Large intestine (tissue), 3 donors: ENCODE data around the gene SCUBE1. TPM values are rescaled to one million over a fixed set of nuclear protein-coding genes. Genes with fewer than 3 reads are reported as not detected.

Source experiments
- DNase-seq, 2 donors: peaks; one replicate each; pipeline versions ENCODE4 v3.0.0 to v3.0.0-alpha.2; 2013
- H3K27ac ChIP-seq: one replicate; pipeline ENCODE4 v1.5.1; 2013; ENCODE audit warnings: low read length
- H3K27me3 ChIP-seq: 2 replicates; pipeline ENCODE4 v1.6.1; 2013; ENCODE audit warnings: low read length; ENCODE audit not compliant: control insufficient read depth, insufficient read depth
- H3K36me3 ChIP-seq: 2 replicates; pipeline ENCODE4 v1.6.1; 2013; ENCODE audit warnings: low read length; ENCODE audit not compliant: control insufficient read depth, insufficient read depth
- H3K4me1 ChIP-seq: one replicate; pipeline ENCODE4 v1.6.1; 2013; ENCODE audit warnings: low read length; ENCODE audit not compliant: control insufficient read depth, insufficient read depth
- H3K4me3 ChIP-seq: one replicate; pipeline ENCODE4 v1.5.1; 2013; ENCODE audit warnings: low read length
- H3K9me3 ChIP-seq: one replicate; pipeline ENCODE4 v1.6.1; 2013; ENCODE audit warnings: mild to moderate bottlenecking, low read depth, low read length, moderate library complexity; ENCODE audit not compliant: control insufficient read depth
- WGBS: methylation state at CpG from one replicate; pipeline ENCODE4 v1.1.5; 2013; ENCODE audit warnings: low lambda C conversion rate; ENCODE audit not compliant: insufficient coverage; 5-methylcytosine and 5-hydroxymethylcytosine counted together
- polyA plus RNA-seq: library from polyadenylated mRNA; unstranded; fragments of 120-200 nt; gene quantifications from one replicate; pipeline ENCODE4 v1.2.1, GENCODE V29; 2013

SCUBE1 gene
- polyA plus RNA-seq, 1 donor: 4.4 TPM

DNA sequence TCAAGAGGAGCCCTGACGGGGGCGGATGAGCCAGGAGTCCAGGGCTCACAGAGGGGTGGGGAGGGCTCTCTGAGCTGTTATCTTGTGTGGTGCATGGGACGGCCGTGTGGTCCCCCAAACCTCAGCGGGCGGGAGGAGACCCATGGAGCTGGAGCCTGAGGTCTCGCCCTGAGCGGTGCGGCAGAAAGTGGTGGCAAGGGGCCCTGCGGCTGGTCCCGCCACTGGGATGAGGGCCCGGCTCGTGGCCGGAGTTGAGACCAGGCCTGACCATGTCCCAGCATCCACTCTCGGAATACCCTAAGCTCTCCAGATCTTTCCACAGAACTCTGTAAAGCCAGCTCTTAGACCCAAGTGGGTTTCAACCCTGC is 133.7 kb downstream of the SCUBE1 start:
- no peak overlapping the region for H3K27ac ChIP-seq
- H3K4me1 ChIP-seq: no peaks in the 10 kb centered on the region
- H3K4me3 ChIP-seq: no peak overlapping the region
- no peaks in the 10 kb centered on the region for H3K36me3 ChIP-seq
- H3K9me3 ChIP-seq: no peaks in the 10 kb centered on the region
- no peak for DNase-seq
- peaks cover 4% of the 10 kb centered on the region for H3K27me3 ChIP-seq
- no CpG with 5 or more reads among the region's 15 CpGs for WGBS

DNA sequence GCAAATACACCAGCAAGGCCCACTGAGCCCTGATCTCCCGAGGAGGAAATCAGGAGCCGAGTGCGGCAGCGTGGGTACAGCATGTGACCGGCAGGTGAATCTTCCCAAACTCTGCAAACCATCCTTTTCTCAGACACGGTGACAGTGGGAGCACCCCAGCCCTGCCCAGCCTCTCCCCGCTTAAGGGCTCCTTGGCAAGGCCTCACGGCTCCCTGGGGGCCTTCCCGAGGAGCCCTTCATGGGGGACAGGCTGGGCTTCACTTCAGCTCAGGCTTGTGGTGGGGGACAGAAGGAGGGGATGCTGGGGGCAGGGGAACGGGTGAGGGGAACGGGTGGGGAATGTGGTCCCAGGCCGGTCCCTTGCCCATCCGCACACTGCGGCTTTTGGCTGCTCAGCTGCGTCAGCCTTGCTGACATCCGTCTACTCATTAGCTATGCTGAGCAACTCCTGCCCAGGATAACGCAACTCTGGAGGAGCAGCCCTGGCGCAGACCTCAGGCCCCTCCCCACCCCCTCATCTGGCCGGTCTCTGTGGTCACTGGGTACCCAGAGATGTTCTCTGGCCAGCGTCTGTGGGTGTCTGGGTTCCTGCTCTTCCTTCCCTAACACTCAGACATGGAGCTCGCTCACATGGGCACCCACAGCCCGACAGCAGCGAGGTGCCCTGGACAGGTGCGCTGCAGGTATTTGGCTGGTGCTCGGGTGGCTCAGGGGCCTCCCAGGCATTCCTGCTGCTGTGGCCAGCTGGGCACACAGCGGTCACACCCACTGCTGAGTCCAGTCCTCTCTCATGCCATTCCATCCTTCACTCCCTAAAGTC is 134.3 kb downstream of the SCUBE1 start:
- WGBS: no CpG with 5 or more reads among the region's 26 CpGs
- Histone ChIP-seq H3K27me3 (peaks cover 4% of the 10 kb centered on the region), H3K4me3 (no peak overlapping the region), H3K4me1 (no peaks in the 10 kb centered on the region), H3K27ac (no peak overlapping the region), H3K9me3 (no peaks in the 10 kb centered on the region), H3K36me3 (no peaks in the 10 kb centered on the region)
- no peak for DNase-seq

DNA sequence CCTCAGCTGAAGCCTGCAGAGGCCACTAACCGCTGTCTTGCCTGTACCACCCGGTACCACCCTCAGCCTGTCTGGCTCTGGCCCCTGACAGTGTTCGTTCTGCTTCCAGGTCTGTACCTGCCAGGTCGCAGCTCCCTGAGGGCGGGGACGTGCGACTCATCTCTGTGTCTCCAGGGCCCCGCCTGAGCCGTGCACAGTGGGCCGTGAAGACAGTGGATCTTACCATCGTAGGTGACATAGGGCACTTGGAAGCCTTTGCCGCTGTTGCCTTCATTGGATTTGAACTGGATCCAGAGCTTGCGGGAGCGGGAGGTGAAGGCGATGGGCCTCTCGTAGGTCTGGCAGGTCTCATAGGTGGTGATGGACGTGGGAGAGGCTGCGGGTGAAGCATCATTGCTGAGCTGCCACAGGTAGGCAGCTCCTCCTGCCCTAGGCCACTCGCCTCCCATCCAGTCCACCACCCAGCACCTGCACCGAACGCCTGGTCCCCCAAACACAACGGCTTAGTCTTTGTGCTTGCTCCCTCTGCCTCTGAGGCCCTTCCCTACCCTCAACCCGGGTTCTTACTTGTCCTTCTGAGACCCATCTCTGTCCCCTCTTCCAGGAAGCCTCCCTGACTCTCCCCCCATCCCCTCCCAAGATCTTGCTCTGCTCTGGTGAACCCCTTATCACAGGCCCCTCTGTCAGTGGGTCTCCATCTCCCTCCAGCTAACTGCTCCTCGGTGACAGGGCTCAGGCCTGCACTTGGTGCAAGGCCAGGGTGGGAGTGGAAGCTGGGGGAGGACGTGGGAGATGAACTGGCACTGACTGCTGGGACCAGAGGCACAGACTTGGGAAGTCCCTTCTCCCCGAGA is 135.1 kb downstream of the SCUBE1 start:
- H3K27me3 ChIP-seq: peaks cover 1% of the 10 kb centered on the region
- no peaks in the 10 kb centered on the region for H3K9me3 ChIP-seq
- no peak for DNase-seq
- no peaks in the 10 kb centered on the region for H3K36me3 ChIP-seq
- WGBS: no CpG with 5 or more reads among the region's 26 CpGs
- no peak overlapping the region for H3K4me3 ChIP-seq
- no peak overlapping the region for H3K27ac ChIP-seq
- no peaks in the 10 kb centered on the region for H3K4me1 ChIP-seq

DNA sequence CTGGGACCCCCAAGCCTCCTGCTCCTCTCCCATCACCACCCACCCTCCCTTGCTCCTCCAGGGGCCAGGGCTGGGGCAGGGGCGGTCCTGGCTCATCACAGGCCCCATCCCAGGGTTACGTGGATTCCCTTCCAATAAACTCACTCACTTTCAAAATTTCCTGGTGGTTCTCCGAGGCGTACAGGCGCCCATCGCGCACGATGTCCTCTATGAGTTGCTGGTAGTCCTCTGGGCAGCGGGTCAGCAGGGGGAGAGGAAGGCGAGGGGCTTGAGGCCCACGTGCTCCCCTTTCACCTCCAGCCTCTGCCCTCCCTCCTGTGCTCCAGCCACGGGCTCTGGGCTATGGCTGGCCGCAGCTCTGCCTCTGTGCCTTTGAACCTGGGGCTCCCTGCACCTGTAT is 135.8 kb downstream of the SCUBE1 start:
- H3K27me3 ChIP-seq: no peaks in the 10 kb centered on the region
- no peaks in the 10 kb centered on the region for H3K36me3 ChIP-seq
- H3K9me3 ChIP-seq: no peaks in the 10 kb centered on the region
- no peak overlapping the region for H3K4me3 ChIP-seq
- no peak for DNase-seq
- no peaks in the 10 kb centered on the region for H3K4me1 ChIP-seq
- H3K27ac ChIP-seq: no peak overlapping the region
- WGBS: no CpG with 5 or more reads among the region's 13 CpGs

DNA sequence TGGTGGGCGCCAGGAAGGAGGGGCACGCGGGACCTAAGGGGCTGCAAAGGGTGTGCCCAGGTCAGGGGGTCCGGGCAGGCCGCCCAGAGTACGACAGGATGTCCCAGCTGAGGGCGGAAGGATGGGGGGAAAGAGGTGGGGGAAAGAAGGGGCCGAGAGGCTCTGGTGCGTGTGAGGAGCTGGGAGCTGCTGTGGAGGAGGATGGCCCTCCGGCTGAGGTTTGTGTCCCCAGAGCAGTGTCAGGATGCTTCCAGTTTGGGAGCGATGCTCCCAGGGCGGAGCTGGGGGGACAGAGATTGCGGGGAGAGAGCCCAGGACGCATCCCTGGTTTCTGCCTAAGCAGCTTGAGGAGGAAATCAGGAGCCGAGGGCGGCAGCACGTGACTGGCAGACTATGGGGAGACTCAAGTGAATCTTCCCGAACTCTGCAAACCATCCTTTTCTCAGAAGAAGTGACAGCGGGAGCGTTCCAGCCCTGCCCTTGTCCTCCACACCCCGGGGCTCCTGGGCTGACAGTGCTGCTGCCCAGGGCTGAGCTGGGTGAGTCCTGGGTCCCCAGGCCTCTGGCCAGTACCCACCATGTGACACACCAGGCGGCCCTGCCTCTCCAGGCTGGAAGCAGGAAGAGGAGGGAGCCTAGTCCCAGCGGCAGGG is 136.5 kb downstream of the SCUBE1 start:
- H3K4me1 ChIP-seq: no peaks in the 10 kb centered on the region
- no peaks in the 10 kb centered on the region for H3K27me3 ChIP-seq
- no peaks in the 10 kb centered on the region for H3K9me3 ChIP-seq
- no CpG with 5 or more reads among the region's 23 CpGs for WGBS
- H3K27ac ChIP-seq: no peak overlapping the region
- H3K36me3 ChIP-seq: no peaks in the 10 kb centered on the region
- no peak overlapping the region for H3K4me3 ChIP-seq
- DNase-seq: no peak

DNA sequence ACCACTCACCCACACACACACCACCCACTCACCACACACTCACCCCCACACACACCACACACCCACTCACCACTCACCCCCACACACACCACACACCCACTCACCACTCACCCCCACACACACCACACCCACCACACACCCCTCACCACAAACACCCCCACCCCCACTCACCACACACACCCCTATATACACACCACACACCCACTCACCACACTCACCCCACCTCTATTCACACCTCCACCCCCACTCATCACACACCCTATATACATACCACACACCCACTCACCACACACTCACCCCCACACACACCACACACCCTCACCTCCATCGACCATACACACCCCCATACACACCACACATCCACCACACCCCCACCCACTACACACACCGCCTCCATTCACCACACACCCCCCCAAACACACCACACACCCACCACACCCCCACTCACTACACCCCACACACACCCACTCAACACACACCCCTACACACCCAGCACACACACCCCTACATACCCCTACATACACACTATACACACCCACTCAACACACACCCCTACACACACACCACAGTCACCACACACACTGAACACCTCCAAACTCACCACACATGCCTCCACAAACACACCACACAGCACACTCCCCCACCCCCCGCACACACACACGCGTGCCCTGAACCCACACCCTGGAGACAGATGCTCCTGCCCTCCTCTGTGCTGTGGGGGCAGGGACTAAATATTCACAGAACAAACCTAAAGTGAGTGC is 137.2 kb downstream of the SCUBE1 start:
- no peaks in the 10 kb centered on the region for H3K27me3 ChIP-seq
- WGBS: no CpG with 5 or more reads among the region's 5 CpGs
- no peaks in the 10 kb centered on the region for H3K36me3 ChIP-seq
- DNase-seq: no peak
- H3K27ac ChIP-seq: no peak overlapping the region
- H3K4me3 ChIP-seq: no peak overlapping the region
- H3K4me1 ChIP-seq: no peaks in the 10 kb centered on the region
- no peaks in the 10 kb centered on the region for H3K9me3 ChIP-seq

DNA sequence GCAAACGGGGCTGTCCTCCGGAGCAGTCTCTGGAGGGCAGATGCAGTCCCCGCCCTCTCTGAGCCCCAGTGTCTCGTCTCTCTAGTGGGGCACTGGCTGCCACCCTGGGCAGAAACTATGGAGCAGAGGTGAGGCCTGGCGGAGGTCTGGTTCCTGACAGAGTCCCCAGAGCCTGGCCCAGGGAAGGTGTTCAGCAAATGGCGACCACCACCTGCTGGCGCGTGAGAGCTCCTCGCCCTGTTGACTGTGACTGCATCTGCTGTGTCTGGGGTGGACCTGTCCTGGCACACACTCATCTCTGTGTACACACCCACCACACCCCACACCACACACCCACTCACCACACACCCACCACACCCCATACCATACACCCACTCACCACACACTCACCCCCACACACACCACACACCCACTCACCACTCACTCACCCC is 137.9 kb downstream of the SCUBE1 start:
- WGBS: no CpG with 5 or more reads among the region's 9 CpGs
- no peak for DNase-seq
- no peak overlapping the region for H3K27ac ChIP-seq

DNA sequence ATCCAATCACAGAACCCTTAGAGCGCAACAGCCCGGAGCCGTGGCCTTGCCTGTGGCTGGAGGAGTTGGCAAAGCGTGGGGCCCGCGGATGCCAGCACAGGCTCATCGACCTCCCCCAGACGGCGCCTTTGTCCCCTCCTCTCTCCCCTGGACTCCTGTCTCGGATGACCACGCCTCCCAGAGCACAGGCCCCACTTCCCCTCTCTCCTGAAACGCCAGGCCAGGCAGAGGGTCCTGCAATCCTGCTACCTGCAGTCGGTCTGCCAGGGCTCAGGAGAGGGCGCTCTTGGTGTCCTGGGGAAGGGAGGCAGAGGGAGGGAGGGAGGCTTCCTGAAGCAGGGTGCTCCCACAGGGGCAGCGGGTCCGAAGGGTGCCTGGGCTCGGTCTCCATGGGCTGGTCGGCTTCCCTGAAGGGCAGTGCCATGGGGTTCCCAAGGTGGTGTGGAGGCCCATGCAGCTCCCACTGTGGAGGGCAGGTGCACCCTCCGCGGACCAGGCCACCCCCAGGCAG is 139.6 kb downstream of the SCUBE1 start:
- no CpG with 5 or more reads among the region's 20 CpGs for WGBS
- H3K27me3 ChIP-seq: no peaks in the 10 kb centered on the region
- no peak overlapping the region for H3K4me3 ChIP-seq
- H3K36me3 ChIP-seq: no peaks in the 10 kb centered on the region
- H3K4me1 ChIP-seq: no peaks in the 10 kb centered on the region
- H3K9me3 ChIP-seq: no peaks in the 10 kb centered on the region
- no peak overlapping the region for H3K27ac ChIP-seq
- DNase-seq: no peak

More for the DNA sequence above, 137.9 kb downstream of the SCUBE1 start:
- no peaks in the 10 kb centered on the region for H3K4me1 ChIP-seq
- H3K9me3 ChIP-seq: no peaks in the 10 kb centered on the region
- H3K4me3 ChIP-seq: no peak overlapping the region
- H3K36me3 ChIP-seq: no peaks in the 10 kb centered on the region
- no peaks in the 10 kb centered on the region for H3K27me3 ChIP-seq

DNA sequence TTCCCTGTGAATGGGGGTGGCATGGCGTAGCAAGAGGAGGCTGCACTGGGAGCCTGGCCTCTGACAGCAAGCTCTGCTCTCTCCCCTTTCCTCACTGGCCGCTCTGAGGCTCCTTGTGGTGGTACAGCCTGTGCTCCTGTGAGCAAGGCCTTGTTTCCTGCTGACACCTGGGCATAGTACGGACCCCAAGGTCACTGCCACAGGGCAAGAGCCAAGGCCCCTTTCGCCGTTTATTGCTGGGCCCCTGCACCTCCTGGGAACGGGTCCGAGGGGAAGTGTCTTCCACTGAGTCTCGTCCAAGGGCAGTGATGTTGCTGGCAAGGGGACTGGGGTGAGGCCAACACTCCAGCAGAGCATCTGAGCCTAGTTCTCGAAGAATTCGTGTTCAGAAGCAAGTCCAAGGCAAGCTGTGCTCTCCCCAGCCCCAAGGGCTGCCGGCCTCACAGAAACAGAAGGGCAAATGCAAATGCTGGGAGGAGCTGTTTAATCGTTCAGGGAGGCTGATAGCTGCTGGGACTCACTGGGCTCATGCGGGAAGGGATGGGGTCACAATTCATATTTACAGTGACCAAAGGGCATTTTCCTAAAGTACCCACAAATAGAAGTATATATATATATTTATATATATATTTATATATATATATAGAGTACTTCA is 140.3 kb downstream of the SCUBE1 start:
- H3K36me3 ChIP-seq: no peaks in the 10 kb centered on the region
- WGBS: no CpG with 5 or more reads among the region's 13 CpGs
- H3K9me3 ChIP-seq: no peaks in the 10 kb centered on the region
- no peaks in the 10 kb centered on the region for H3K4me1 ChIP-seq
- peaks cover 2% of the 10 kb centered on the region for H3K27me3 ChIP-seq
- H3K27ac ChIP-seq: no peak overlapping the region
- H3K4me3 ChIP-seq: no peak overlapping the region
- no peak for DNase-seq
